ENCODE measurements around the gene OR10T2. TPM values are rescaled to one million over a fixed set of nuclear protein-coding genes. Genes with fewer than 3 reads are reported as not detected.

The OR10T2 gene
- total RNA-seq, 1 experiment from 2014 or later, result not detected

DNA sequence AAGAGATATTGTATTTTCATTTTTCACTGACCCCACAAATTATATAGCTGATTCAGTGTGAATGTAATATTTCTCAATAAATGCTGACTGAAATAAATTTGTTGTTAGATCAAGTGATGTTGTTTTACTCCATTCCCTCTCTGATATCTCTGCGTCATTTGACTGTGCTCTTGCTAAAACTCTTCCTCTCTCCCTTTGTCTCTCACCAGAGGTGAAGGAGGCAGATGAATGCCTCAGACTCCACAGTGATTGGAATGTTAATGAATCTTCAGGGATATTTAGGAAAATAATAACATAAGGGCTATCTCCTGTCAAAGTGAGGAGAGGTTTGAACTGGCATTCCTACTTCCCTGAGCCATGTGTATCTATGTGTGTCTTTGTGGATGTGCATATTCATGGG is 41.8 kb downstream of the OR10T2 start:
- intact Hi-C loops (cut with micrococcal nuclease; ENCODE audit: unreplicated experiment), result no loop called here
- CTCF ChIA-PET, result no interaction called here
- H3K4me1 Mint-ChIP-seq (ENCODE audit: low read depth, unreplicated experiment), result no peaks in the 10 kb centered on the region
- H3K27ac Mint-ChIP-seq (ENCODE audit: unreplicated experiment), result no peak overlapping the region
- H3K9me3 Mint-ChIP-seq (ENCODE audit: low read depth, unreplicated experiment), result no peaks in the 10 kb centered on the region
- no peaks in the 10 kb centered on the region for H3K36me3 Mint-ChIP-seq (ENCODE audit: insufficient read depth, unreplicated experiment)
- TF ChIP-seq, protein P1, sequence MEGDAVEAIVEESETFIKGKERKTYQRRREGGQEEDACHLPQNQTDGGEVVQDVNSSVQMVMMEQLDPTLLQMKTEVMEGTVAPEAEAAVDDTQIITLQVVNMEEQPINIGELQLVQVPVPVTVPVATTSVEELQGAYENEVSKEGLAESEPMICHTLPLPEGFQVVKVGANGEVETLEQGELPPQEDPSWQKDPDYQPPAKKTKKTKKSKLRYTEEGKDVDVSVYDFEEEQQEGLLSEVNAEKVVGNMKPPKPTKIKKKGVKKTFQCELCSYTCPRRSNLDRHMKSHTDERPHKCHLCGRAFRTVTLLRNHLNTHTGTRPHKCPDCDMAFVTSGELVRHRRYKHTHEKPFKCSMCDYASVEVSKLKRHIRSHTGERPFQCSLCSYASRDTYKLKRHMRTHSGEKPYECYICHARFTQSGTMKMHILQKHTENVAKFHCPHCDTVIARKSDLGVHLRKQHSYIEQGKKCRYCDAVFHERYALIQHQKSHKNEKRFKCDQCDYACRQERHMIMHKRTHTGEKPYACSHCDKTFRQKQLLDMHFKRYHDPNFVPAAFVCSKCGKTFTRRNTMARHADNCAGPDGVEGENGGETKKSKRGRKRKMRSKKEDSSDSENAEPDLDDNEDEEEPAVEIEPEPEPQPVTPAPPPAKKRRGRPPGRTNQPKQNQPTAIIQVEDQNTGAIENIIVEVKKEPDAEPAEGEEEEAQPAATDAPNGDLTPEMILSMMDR (IDR thresholded peaks at IDR 0.05; ENCODE audit: unreplicated experiment), result no peak
- no peak for DNase-seq
- no TSS peak for BruUV-seq (replicated peaks)
- H3K27me3 Mint-ChIP-seq (ENCODE audit: unreplicated experiment), result peaks cover 48% of the 10 kb centered on the region
- no peak overlapping the region for H3K4me3 Mint-ChIP-seq (ENCODE audit: low read depth, unreplicated experiment)

DNA sequence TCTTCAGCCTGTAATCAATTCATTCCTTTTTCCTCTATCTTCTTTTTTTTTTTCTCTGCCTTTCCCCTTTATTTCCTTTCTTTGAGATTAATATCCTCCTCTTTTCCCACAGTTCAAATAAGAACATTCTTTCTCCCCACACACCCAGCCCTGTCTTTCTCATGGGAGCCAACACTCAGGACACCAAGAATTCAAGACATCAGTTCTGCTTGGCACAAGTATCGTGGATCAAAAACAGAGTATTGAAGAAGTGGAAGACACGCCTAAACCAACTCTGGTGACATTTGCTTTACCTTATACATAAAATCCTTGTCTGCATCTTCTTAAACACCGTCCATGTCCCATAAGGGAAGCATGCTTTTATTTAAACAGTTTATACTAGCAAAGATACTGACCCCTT is 42.6 kb downstream of the OR10T2 start:
- Mint-ChIP-seq H3K9me3 (ENCODE audit: low read depth, unreplicated experiment) (no peaks in the 10 kb centered on the region), H3K27ac (ENCODE audit: unreplicated experiment) (no peak overlapping the region), H3K4me3 (ENCODE audit: low read depth, unreplicated experiment) (no peak overlapping the region), H3K27me3 (ENCODE audit: unreplicated experiment) (peaks cover 48% of the 10 kb centered on the region), H3K4me1 (ENCODE audit: low read depth, unreplicated experiment) (no peaks in the 10 kb centered on the region), H3K36me3 (ENCODE audit: insufficient read depth, unreplicated experiment) (no peaks in the 10 kb centered on the region)
- intact Hi-C loops (cut with micrococcal nuclease; ENCODE audit: unreplicated experiment), result no loop called here
- TF ChIP-seq, protein P1 (IDR thresholded peaks at IDR 0.05; ENCODE audit: unreplicated experiment), result no peak
- CTCF ChIA-PET, result no interaction called here
- BruUV-seq (replicated peaks), result no TSS peak
- no peak for DNase-seq

DNA sequence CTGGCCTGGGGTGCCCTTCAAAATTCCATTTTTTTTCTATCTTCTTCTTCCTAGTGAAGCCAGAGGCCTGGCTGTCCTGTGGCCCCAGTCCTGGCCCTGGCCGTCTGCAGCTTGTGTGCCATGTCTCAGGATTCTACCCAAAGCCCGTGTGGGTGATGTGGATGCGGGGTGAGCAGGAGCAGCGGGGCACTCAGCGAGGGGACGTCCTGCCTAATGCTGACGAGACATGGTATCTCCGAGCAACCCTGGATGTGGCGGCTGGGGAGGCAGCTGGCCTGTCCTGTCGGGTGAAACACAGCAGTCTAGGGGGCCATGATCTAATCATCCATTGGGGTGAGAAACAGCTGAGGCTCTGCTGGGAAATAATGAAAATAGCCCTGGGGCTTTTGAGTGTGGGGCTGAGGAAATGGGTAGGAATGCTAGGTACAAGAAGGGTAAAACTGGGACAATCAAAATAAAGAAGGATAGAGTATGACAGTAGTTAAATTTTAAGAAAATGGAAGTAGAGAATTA is 43.4 kb downstream of the OR10T2 start:
- no peak for DNase-seq
- Mint-ChIP-seq H3K27me3 (ENCODE audit: unreplicated experiment) (peaks cover 48% of the 10 kb centered on the region), H3K36me3 (ENCODE audit: insufficient read depth, unreplicated experiment) (no peaks in the 10 kb centered on the region), H3K9me3 (ENCODE audit: low read depth, unreplicated experiment) (no peaks in the 10 kb centered on the region), H3K4me3 (ENCODE audit: low read depth, unreplicated experiment) (no peak overlapping the region), H3K27ac (ENCODE audit: unreplicated experiment) (no peak overlapping the region), H3K4me1 (ENCODE audit: low read depth, unreplicated experiment) (no peaks in the 10 kb centered on the region)
- no TSS peak for BruUV-seq (replicated peaks)
- CTCF ChIA-PET, result no interaction called here
- intact Hi-C loops (cut with micrococcal nuclease; ENCODE audit: unreplicated experiment), result no loop called here
- TF ChIP-seq, protein P1 (IDR thresholded peaks at IDR 0.05; ENCODE audit: unreplicated experiment), result no peak

DNA sequence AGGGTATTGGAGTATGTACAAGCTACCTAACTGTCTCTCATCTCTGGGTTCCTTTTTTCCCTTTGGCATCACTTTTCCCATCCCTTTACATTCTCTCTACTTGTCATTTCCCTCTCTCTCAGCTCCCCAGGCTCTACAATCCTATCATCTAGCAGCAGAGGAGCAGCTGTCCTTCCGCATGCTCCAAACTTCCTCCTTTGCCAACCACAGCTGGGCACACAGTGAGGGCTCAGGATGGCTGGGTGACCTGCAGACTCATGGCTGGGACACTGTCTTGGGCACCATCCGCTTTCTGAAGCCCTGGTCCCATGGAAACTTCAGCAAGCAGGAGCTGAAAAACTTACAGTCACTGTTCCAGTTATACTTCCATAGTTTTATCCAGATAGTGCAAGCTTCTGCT is 45.0 kb downstream of the OR10T2 start:
- H3K4me1 Mint-ChIP-seq (ENCODE audit: low read depth, unreplicated experiment), result no peaks in the 10 kb centered on the region
- no peak overlapping the region for H3K27ac Mint-ChIP-seq (ENCODE audit: unreplicated experiment)
- CTCF ChIA-PET, result no interaction called here
- intact Hi-C loops (cut with micrococcal nuclease; ENCODE audit: unreplicated experiment), result no loop called here
- TF ChIP-seq, protein P1 (IDR thresholded peaks at IDR 0.05; ENCODE audit: unreplicated experiment), result no peak
- no peaks in the 10 kb centered on the region for H3K36me3 Mint-ChIP-seq (ENCODE audit: insufficient read depth, unreplicated experiment)
- peaks cover 48% of the 10 kb centered on the region for H3K27me3 Mint-ChIP-seq (ENCODE audit: unreplicated experiment)
- BruUV-seq (replicated peaks), result no TSS peak
- no peak for DNase-seq
- no peaks in the 10 kb centered on the region for H3K9me3 Mint-ChIP-seq (ENCODE audit: low read depth, unreplicated experiment)
- H3K4me3 Mint-ChIP-seq (ENCODE audit: low read depth, unreplicated experiment), result no peak overlapping the region

Data from Calu3 (cell line).